Measurements from ENCODE around the gene SLC25A34. TPM values are rescaled to one million over a fixed set of nuclear protein-coding genes. Genes with fewer than 3 reads are reported as not detected.
A peak's percentile ranks its signal among the peaks of the same experiment; 100 is the strongest.

SLC25A34 gene
- total RNA-seq, result 6.1 to 7.0 TPM (median 6.6 TPM) in 3 replicates

- H3K9me3 Mint-ChIP-seq, result no peaks in the 10 kb centered on the region
- H3K27ac Mint-ChIP-seq, result no peak within 1 kb of the TSS
- peaks cover 4% of the 10 kb centered on the region for H3K36me3 Mint-ChIP-seq
- H3K4me1 Mint-ChIP-seq, result peaks cover under 1% of the 10 kb centered on the region
- H3K4me3 Mint-ChIP-seq, result no peak within 1 kb of the TSS
- TF ChIP-seq CTCF (IDR thresholded peaks at IDR 0.05; ENCODE audit: unreplicated experiment), result no peak
- no peak for DNase-seq (ENCODE audit: low spot score in 2 of 2, unreplicated experiment in 2 of 2)
- H3K27me3 Mint-ChIP-seq (ENCODE audit: low read depth), result no peaks in the 10 kb centered on the region
Measured at GRCh38 chr1:15736038-15736891, at the start of gene SLC25A34. TSS of gene SLC25A34 (plus strand) at chr1:15736258. CDS start at chr1:15736486, 228 bp downstream.

- Mint-ChIP-seq H3K9me3 (no peaks in the 10 kb centered on the region), H3K36me3 (peaks cover 14% of the 10 kb centered on the region), H3K27ac (peak overlapping the region; percentile 9)
Measured at GRCh38 chr1:15687446-15687845, 48.6 kb upstream of the SLC25A34 start.

GRCh38 chr1:15690317-15690716, 45.7 kb upstream of the SLC25A34 start:
- Mint-ChIP-seq H3K27ac (no peak overlapping the region), H3K27me3 (ENCODE audit: low read depth) (no peaks in the 10 kb centered on the region), H3K36me3 (peaks cover 14% of the 10 kb centered on the region), H3K4me3 (no peak overlapping the region), H3K4me1 (peaks cover 15% of the 10 kb centered on the region), H3K9me3 (no peaks in the 10 kb centered on the region)
- no peak for DNase-seq (ENCODE audit: low spot score in 2 of 2, unreplicated experiment in 2 of 2)
- TF ChIP-seq CTCF (IDR thresholded peaks at IDR 0.05; ENCODE audit: unreplicated experiment), result no peak

More at GRCh38 chr1:15687446-15687845, 48.6 kb upstream of the SLC25A34 start:
- DNase-seq (ENCODE audit: low spot score in 2 of 2, unreplicated experiment in 2 of 2), result no peak
- no peak for TF ChIP-seq CTCF (IDR thresholded peaks at IDR 0.05; ENCODE audit: unreplicated experiment)
- no peak overlapping the region for H3K4me3 Mint-ChIP-seq
- H3K4me1 Mint-ChIP-seq, result peaks cover 26% of the 10 kb centered on the region
- H3K27me3 Mint-ChIP-seq (ENCODE audit: low read depth), result no peaks in the 10 kb centered on the region

GRCh38 chr1:15691434-15692032, 44.5 kb upstream of the SLC25A34 start:
- TF ChIP-seq CTCF (IDR thresholded peaks at IDR 0.05; ENCODE audit: unreplicated experiment), result no peak
- no peak for DNase-seq (ENCODE audit: low spot score in 2 of 2, unreplicated experiment in 2 of 2)
- H3K27me3 Mint-ChIP-seq (ENCODE audit: low read depth), result no peaks in the 10 kb centered on the region
- H3K9me3 Mint-ChIP-seq, result no peaks in the 10 kb centered on the region
- H3K36me3 Mint-ChIP-seq, result peaks cover 14% of the 10 kb centered on the region
- peaks cover 7% of the 10 kb centered on the region for H3K4me1 Mint-ChIP-seq
- peak overlapping the region; percentile 3 for H3K4me3 Mint-ChIP-seq
- peak overlapping the region; percentile 83 for H3K27ac Mint-ChIP-seq

GRCh38 chr1:15692121-15692682, 43.9 kb upstream of the SLC25A34 start:
- no peak overlapping the region for H3K4me3 Mint-ChIP-seq

More at GRCh38 chr1:15692121-15692682, 43.9 kb upstream of the SLC25A34 start:
- peak overlapping the region; percentile 66 for H3K27ac Mint-ChIP-seq
- no peak for DNase-seq (ENCODE audit: low spot score in 2 of 2, unreplicated experiment in 2 of 2)
- TF ChIP-seq CTCF (IDR thresholded peaks at IDR 0.05; ENCODE audit: unreplicated experiment), result no peak
- H3K36me3 Mint-ChIP-seq, result peaks cover 14% of the 10 kb centered on the region
- no peaks in the 10 kb centered on the region for H3K27me3 Mint-ChIP-seq (ENCODE audit: low read depth)
- no peaks in the 10 kb centered on the region for H3K9me3 Mint-ChIP-seq
- H3K4me1 Mint-ChIP-seq, result peaks cover 7% of the 10 kb centered on the region

Measured in mesothelial cell of epicardium (in vitro differentiated cells).